SKM-1 (cell line): ENCODE measurements around the gene PDE2A.

Experiments
- DNase-seq: peaks from one replicate; lab custom pipeline; 2025; ENCODE audit not compliant: unreplicated experiment; lab: John Stamatoyannopoulos, UW

The PDE2A gene

GRCh38 chr11:72704783-72705265, 30.6 kb upstream of the PDE2A start:
- DNase-seq: no peak

GRCh38 chr11:72704028-72704782, 30.0 kb upstream of the PDE2A start:
- DNase-seq: no peak

GRCh38 chr11:72703267-72704008, 29.2 kb upstream of the PDE2A start:
- no peak for DNase-seq

GRCh38 chr11:72702577-72703241, 28.5 kb upstream of the PDE2A start:
- DNase-seq: no peak

GRCh38 chr11:72702096-72702495, 27.9 kb upstream of the PDE2A start:
- no peak for DNase-seq

GRCh38 chr11:72701466-72701865, 27.2 kb upstream of the PDE2A start:
- DNase-seq: no peak

- DNase-seq: no peak
These were observed 25.9 kb upstream of the PDE2A start for GRCh38 chr11:72700146-72700545.

- DNase-seq: no peak
These were observed 23.6 kb upstream of the PDE2A start for GRCh38 chr11:72697814-72698213.

- DNase-seq: no peak
These were observed 22.9 kb upstream of the PDE2A start for GRCh38 chr11:72696866-72697700.

- no peak for DNase-seq
These were observed 21.1 kb upstream of the PDE2A start for GRCh38 chr11:72695354-72695753.

- DNase-seq: no peak
These were observed 19.2 kb upstream of the PDE2A start for GRCh38 chr11:72693271-72693968.

- DNase-seq: no peak
These were observed 18.4 kb upstream of the PDE2A start for GRCh38 chr11:72692498-72693237.

GRCh38 chr11:72690166-72690565, 15.9 kb upstream of the PDE2A start:
- DNase-seq: no peak

GRCh38 chr11:72688929-72689328, 14.7 kb upstream of the PDE2A start:
- DNase-seq: no peak

- no peak for DNase-seq
These were observed 14.3 kb upstream of the PDE2A start for GRCh38 chr11:72688486-72688885.

- DNase-seq: no peak
These were observed 13.1 kb upstream of the PDE2A start for GRCh38 chr11:72687326-72687725.

GRCh38 chr11:72686639-72687220, 12.5 kb upstream of the PDE2A start:
- no peak for DNase-seq

GRCh38 chr11:72685560-72686480, 11.6 kb upstream of the PDE2A start:
- no peak for DNase-seq
